Coronary artery (tissue), 2 donors: Measurements from ENCODE around the gene CLDN9.

Source experiments
- DNase-seq: peaks from one replicate; pipeline ENCODE4 v3.0.0-alpha.2; 2017; ENCODE audit warnings: low spot score
- H3K27ac ChIP-seq, 2 donors: fragments of 200-600 bp; sonication (generic); one replicate each; pipeline ENCODE4 v1.5.1; 2016 to 2019
- H3K4me3 ChIP-seq: fragments of 200-600 bp; sonication (generic); 2 replicates; pipeline ENCODE4 v1.5.1; 2016; ENCODE audit warnings: mild to moderate bottlenecking, moderate library complexity
- TF ChIP-seq, protein P1 (sequence below): fragments of 200-600 bp; sonication (generic); IDR thresholded peaks from one replicate; pipeline ENCODE4 v1.5.1; 2019; ENCODE audit warnings: antibody characterized with exemption

The CLDN9 gene

DNA sequence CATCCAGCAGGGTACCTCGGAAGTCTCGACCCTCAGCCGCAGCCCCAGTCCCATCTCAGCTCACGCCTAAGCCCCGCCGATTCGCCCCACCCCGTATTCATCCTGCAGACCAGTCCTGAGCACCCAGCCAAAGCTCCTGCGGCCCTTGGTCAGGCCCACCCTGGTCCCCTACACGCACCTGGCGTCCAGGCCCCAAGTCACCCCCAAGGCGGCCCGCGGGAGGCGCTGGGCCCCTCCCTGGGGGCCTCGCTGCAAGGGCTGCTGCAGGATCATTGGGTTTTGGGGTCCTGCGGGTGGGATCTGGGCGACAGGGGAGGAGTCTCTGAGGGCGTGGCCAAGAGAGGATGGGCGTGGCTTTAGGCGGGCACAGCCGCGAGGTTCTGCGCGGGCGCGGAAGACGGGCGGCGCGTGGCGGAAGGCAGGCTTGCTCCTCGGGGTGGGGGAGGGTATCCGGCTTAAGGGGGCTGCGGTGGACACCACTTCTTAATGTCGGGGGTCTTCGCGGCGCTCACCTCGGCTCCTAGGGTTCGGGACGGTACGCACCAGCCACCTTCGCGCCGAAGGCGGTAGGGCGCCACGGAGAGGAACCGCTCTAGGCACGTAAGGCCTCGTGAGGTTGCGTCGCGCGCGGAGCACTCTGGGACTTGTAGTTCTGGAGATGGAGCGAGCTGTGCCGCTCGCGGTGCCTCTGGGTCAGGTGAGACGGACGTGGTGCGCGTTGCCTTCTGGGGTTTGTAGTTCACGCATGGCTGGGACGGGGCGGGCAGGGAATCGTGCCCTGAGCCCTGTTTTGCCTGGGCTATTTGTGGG lies 11.2 kb downstream of the CLDN9 start, which contains the start of the genes HCFC1R1 and THOC6:
Gene HCFC1R1, minus strand, starts transcription at position 274 of the 810 bp plus-strand sequence. Its CDS starts 1 bp downstream, at position 273.
Gene THOC6, plus strand, starts transcription at position 367 of the 810 bp plus-strand sequence. Its CDS starts 292 bp downstream, at position 659.
- DNase-seq = peak; percentile 98
- TF ChIP-seq, protein P1, sequence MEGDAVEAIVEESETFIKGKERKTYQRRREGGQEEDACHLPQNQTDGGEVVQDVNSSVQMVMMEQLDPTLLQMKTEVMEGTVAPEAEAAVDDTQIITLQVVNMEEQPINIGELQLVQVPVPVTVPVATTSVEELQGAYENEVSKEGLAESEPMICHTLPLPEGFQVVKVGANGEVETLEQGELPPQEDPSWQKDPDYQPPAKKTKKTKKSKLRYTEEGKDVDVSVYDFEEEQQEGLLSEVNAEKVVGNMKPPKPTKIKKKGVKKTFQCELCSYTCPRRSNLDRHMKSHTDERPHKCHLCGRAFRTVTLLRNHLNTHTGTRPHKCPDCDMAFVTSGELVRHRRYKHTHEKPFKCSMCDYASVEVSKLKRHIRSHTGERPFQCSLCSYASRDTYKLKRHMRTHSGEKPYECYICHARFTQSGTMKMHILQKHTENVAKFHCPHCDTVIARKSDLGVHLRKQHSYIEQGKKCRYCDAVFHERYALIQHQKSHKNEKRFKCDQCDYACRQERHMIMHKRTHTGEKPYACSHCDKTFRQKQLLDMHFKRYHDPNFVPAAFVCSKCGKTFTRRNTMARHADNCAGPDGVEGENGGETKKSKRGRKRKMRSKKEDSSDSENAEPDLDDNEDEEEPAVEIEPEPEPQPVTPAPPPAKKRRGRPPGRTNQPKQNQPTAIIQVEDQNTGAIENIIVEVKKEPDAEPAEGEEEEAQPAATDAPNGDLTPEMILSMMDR = no peak

DNA sequence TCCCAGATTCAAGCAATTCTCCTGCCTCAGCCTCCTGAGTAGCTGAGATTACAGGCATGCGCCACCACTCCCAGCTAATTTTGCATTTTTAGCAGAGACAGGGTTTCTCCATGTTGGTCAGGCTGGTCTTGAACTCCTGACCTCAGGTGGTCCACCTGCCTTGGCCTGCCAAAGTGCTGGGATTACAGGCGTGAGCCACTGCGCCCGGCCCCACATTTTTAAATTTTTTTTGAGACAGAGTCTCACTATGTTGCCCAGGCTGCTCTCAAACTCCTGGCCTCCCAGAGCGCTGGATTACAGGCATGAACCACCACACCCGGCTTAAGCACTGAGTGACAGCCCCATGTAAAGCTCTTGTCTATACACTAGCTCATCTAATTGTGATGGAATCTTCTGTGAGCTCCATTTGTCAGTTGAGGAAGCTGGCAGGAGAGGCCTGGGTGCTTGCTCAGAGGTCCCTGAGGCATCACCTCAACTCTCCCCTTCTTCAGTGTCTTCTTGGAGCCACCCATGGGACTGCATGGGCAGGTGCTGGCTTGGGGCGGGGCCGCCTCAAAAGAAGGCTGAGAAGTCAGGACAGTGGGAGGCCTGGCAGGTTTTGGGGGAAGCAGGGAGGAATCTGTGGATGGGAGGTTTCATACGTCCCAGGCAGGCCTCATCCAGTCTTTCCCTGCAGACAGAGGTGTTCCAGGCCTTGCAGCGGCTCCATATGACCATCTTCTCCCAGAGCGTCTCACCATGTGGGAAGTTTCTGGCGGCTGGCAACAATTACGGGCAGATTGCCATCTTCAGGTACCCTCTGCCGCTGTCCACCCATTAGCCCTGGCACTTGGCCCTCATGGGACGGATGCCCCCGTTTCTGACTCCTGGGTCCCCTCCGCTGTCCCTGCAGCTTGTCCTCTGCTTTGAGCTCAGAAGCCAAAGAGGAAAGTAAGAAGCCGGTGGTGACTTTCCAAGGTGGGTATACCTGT lies 12.6 kb downstream of the CLDN9 start:
- no peak for DNase-seq
- H3K4me3 ChIP-seq = no peak overlapping the region
- H3K27ac ChIP-seq = no peak overlapping the region
- TF ChIP-seq, protein P1 = no peak

More for the DNA sequence above, 11.2 kb downstream of the CLDN9 start, which contains the start of the genes HCFC1R1 and THOC6:
- Histone ChIP-seq H3K27ac (peak within 1 kb of the TSS; percentile 96 to 100), H3K4me3 (peak within 1 kb of the TSS; percentile 97)

DNA sequence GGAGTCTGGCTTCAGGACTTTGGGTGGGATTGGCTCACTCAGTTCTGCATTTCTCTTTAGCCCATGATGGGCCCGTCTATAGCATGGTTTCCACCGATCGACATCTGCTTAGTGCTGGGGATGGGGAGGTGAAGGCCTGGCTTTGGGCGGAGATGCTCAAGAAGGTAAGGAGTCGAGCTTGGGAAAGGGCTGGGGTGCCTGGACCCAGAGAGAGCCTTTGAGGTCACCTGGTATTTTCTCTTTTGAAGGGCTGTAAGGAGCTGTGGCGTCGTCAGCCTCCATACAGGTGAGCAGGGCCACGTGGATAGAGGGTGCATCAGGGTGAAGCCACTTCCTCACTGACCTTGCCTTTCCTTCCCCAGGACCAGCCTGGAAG lies 13.3 kb downstream of the CLDN9 start:
- no peak overlapping the region for H3K4me3 ChIP-seq
- DNase-seq = no peak
- no peak overlapping the region for H3K27ac ChIP-seq
- TF ChIP-seq, protein P1 = no peak

DNA sequence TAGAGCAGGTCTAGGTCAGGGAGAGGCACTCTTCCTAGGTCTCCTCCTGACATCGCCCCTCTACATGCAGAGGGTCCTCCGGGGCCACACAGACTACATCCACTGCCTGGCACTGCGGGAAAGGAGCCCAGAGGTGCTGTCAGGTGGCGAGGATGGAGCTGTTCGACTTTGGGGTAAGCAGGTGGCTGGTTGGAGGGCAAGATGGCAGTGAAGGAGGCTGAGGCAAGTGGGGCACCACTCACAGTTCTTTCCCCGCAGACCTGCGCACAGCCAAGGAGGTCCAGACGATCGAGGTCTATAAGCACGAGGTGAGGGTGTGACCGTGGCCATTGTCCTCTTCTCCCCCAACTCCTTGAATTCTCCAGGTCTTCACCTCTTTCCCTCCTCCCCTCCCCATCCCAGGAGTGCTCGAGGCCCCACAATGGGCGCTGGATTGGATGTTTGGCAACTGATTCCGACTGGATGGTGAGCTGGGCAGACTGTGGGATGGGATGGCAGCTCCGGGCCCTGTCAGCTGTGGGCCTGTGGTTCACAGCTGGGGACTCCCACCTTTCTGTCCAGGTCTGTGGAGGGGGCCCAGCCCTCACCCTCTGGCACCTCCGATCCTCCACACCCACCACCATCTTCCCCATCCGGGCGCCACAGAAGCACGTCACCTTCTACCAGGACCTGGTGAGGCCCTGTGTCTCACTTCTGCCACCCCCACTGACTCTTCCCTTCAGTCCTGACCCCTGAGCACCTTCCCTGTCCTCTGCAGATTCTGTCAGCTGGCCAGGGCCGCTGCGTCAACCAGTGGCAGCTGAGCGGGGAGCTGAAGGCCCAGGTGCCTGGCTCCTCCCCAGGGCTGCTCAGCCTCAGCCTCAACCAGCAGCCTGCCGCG lies 14.1 kb downstream of the CLDN9 start:
- TF ChIP-seq, protein P1 = no peak
- H3K27ac ChIP-seq = no peak overlapping the region
- DNase-seq = no peak
- H3K4me3 ChIP-seq = no peak overlapping the region

DNA sequence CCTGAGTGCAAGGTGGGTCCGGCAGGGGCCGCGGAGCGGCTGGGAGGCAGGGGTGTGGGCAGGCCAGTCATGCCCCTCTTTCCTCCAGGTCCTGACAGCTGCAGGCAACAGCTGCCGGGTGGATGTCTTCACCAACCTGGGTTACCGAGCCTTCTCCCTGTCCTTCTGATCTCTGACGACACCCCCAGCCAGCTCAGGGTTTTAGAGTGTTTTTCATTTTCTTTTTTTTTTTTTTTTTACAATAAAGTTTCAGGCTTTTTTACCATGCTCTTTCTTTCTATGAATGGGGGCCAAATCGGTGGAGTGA lies 14.7 kb downstream of the CLDN9 start:
- no peak for DNase-seq
- Histone ChIP-seq H3K27ac (no peak overlapping the region), H3K4me3 (no peak overlapping the region)
- TF ChIP-seq, protein P1 = no peak

DNA sequence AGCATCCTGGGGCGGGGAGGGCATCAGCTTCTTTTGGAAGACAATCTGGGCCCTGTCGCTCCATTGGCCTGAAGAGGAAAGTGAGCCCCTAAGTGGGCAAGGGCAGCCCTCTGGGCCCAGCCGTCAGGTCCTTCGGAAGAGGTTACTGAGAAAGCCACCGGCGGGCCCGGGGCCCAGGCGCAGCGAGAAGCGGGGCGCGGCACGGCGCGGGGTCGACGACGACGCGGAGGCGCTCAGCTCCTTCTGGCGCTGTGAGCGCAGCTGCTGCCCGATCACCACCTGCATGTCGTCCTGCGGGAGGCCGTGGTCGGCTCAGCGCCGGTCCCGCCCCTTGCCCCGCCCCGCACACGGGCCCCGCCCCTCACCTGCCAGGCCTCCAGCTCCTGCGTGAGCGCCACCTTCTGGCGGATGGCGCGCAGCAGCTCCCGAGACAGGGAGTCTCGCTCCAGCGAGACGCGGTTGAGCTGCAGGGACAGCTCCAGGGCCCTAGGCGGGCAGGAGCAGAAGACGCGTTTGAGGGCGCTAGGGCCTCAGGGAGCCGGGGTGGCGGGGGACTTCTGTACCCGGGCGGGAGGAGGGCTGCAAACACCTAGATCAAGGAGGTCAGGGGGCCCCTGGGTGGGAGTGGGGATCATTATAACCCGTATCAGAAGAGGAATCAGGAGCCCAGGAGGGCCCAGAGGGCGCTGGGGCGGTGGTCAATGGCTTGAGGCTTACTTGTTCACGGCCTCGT lies 15.4 kb downstream of the CLDN9 start:
- TF ChIP-seq, protein P1 = no peak
- Histone ChIP-seq H3K4me3 (no peak overlapping the region), H3K27ac (no peak overlapping the region)
- no peak for DNase-seq
